ENCODE data around the gene PRKN.

GRCh38 chr6:161313940-161314509 is 1413.5 kb downstream of the PRKN start:
- TF ChIP-seq TARDBP (IDR thresholded peaks at IDR 0.05) (no peak), PKNOX1 (IDR thresholded peaks at IDR 0.05) (no peak), ZNF384 (IDR thresholded peaks at IDR 0.05) (no peak), CTBP1 (IDR thresholded peaks at IDR 0.05; ENCODE audit: borderline replicate concordance) (no peak), SP1 (IDR thresholded peaks at IDR 0.05) (no peak)

Data from HEK293T (cell line).